RWPE1 (cell line): ENCODE data around the gene METAP1D.
"Not testable (repeated sequence)": the region's sequence is repeated elsewhere in the genome, so short reads cannot be mapped to it uniquely, and the experiment has no call there.

Experiments
- CTCF ChIA-PET: fragments of 350-600 bp; sonication (Branson Sonifier 250); formaldehyde crosslinking; extraction: SDS; loops from one replicate; lab custom pipeline; 2021; lab: Yijun Ruan, JAX
- POLR2A ChIA-PET: fragments of 400-600 bp; formaldehyde crosslinking; extraction: SDS; loops from one replicate; lab custom pipeline; 2020; ENCODE audit warnings: antibody characterized with exemption; ENCODE audit not compliant: low non-redundant PET; lab: Yijun Ruan, JAX
- DNase-seq: peaks from one replicate; pipeline ENCODE4 v3.0.0; 2012; ENCODE audit warnings: low spot score
- H3K27ac ChIP-seq: fragments of 450-650 bp; 2 replicates; pipeline ENCODE4 v1.5.1; 2017
- CTCF ChIP-seq: fragments of 450-650 bp; conservative IDR thresholded peaks from 2 replicates; pipeline ENCODE4 v1.5.1; 2017; ENCODE audit warnings: low read depth, mild to moderate bottlenecking

Gene METAP1D

GRCh38 chr2:172050479-172051125 lies 50.8 kb downstream of the METAP1D start:
- no peak for TF ChIP-seq CTCF
- ChIA-PET POLR2A (no interaction called here), CTCF (interaction anchor here (0.7 kb wide), 1 partner anchor 92 kb away, joined by 5 read pairs; no protein-coding TSS in a partner anchor)
- H3K27ac ChIP-seq: no peak overlapping the region
- no peak for DNase-seq

GRCh38 chr2:172052000-172052983 lies 52.5 kb downstream of the METAP1D start:
- no peak overlapping the region for H3K27ac ChIP-seq
- no peak for DNase-seq
- POLR2A ChIA-PET: interaction anchor here (0.6 kb wide), 1 partner anchor 966 kb away, joined by 3 read pairs; no protein-coding TSS in a partner anchor
- CTCF ChIA-PET: interaction anchor here (0.6 to 0.8 kb wide), 2 partner anchors 46 to 508 kb away, joined by 4 read pairs; no protein-coding TSS in a partner anchor
- no peak for TF ChIP-seq CTCF

- DNase-seq: no peak
- CTCF ChIA-PET: no interaction called here
- POLR2A ChIA-PET: no interaction called here
- no peak for TF ChIP-seq CTCF
- H3K27ac ChIP-seq: no peak overlapping the region
These were observed 53.7 kb downstream of the METAP1D start for GRCh38 chr2:172053486-172053885.

GRCh38 chr2:172056293-172056692 lies 56.5 kb downstream of the METAP1D start:
- DNase-seq: no peak
- no peak overlapping the region for H3K27ac ChIP-seq
- no peak for TF ChIP-seq CTCF
- ChIA-PET POLR2A (no interaction called here), CTCF (interaction anchor here (0.6 to 0.7 kb wide), 2 partner anchors 133 to 348 kb away, joined by 3 read pairs; no protein-coding TSS in a partner anchor)

GRCh38 chr2:172058660-172059059 lies 58.9 kb downstream of the METAP1D start:
- DNase-seq: no peak
- ChIA-PET CTCF (no interaction called here), POLR2A (no interaction called here)
- no peak overlapping the region for H3K27ac ChIP-seq
- no peak for TF ChIP-seq CTCF

GRCh38 chr2:172060118-172060517 lies 60.4 kb downstream of the METAP1D start:
- POLR2A ChIA-PET, DNase-seq, H3K27ac ChIP-seq: not testable (repeated sequence)
- CTCF ChIA-PET: interaction anchor here (0.8 kb wide), 1 partner anchor 67 kb away, joined by 3 read pairs; no protein-coding TSS in a partner anchor
